GM04503 (cell line): ENCODE results near the gene RAD17.

ENCODE experiments used
- DNase-seq: peaks from one replicate; pipeline ENCODE4 v3.0.0-alpha.2; 2012; ENCODE audit warnings: low read depth

RAD17 gene

GRCh38 chr5:69462170-69462569, 92.6 kb downstream of the RAD17 start:
- no peak for DNase-seq
